Measurements from ENCODE around the gene KLC3. TPM values are rescaled to one million over a fixed set of nuclear protein-coding genes. Genes with fewer than 3 reads are reported as not detected.

The KLC3 gene
- total RNA-seq, 2 donors from 2014 or later = 0.21 to 0.24 TPM

DNA sequence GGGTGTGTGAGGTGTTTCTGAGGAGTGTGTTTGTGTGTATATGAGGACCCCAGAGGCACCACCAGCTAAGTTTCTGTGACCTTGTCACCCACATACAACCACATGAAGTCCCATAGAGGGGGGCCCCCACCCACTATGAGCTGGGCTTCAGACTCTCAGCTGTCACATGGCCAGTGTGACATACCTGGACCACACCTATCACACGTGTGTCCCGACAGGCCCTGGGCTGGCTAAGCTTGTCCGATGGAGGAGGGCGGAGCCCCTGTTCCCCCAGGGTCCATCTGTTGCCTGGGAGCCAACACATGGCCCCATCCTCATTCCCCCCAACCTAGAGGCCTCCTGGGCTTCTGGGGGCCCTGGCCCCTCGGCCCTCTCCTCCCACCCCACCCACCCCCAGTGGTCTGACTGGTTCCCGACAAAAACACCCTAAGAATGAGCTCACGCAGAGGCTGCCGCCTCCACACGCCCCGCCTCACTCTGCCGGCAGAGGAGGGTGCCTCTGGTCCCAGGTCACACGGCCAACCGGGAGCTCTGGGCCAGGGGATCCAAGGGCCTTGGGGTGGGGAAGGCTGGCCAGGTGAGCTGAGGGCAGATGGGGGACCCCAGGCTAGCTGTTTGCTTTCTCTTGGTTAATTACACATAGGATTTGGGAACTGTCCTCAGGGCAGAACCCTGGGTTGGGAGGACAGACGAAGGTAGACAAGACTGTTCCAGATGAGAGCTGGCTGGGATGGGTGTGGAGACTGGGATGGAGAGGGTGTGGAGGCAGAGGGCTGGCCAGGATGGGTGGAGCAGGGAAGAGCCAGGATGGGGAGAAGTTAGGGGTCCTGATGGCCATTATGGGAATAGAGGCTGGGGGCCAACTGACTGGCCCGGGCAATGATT, 4.3 kb downstream of the KLC3 start:
- no peak for DNase-seq
- ATAC-seq = no peak

DNA sequence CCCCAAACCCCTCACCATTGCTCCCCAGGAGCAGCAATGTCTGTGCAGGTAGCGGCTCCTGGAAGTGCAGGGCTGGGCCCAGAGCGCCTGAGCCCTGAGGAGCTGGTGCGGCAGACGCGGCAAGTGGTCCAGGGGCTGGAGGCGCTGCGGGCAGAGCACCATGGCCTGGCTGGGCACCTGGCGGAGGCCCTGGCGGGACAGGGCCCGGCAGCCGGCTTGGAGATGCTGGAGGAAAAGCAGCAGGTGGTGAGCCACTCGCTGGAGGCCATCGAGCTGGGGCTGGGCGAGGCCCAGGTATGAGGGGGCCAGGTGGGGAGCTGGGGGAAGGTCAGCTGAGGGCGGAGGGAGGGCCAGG, 4.9 kb downstream of the KLC3 start:
- ATAC-seq = no peak

More for the DNA sequence above, 4.3 kb downstream of the KLC3 start:
- intact Hi-C loops (cut with DNase I) = no loop called here

DNA sequence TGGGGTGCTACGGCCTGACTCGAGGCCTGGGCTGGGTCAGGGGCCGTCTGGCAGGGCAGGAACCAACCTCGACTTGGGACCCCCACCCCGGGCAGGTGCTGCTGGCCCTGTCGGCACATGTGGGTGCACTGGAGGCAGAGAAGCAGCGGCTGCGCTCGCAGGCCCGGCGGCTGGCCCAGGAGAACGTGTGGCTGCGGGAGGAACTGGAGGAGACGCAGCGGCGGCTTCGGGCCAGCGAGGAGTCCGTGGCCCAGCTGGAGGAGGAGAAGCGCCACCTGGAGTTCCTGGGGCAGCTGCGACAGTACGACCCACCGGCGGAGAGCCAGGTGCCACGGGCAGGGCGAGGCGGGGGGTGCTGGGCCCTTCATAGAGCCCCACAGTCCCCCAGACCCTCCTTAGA, 5.9 kb downstream of the KLC3 start:
- intact Hi-C loops (cut with DNase I) = no loop called here
- ATAC-seq (no peak), DNase-seq (no peak)

More for the DNA sequence above, 4.9 kb downstream of the KLC3 start:
- no peak for DNase-seq
- intact Hi-C loops (cut with DNase I) = no loop called here

DNA sequence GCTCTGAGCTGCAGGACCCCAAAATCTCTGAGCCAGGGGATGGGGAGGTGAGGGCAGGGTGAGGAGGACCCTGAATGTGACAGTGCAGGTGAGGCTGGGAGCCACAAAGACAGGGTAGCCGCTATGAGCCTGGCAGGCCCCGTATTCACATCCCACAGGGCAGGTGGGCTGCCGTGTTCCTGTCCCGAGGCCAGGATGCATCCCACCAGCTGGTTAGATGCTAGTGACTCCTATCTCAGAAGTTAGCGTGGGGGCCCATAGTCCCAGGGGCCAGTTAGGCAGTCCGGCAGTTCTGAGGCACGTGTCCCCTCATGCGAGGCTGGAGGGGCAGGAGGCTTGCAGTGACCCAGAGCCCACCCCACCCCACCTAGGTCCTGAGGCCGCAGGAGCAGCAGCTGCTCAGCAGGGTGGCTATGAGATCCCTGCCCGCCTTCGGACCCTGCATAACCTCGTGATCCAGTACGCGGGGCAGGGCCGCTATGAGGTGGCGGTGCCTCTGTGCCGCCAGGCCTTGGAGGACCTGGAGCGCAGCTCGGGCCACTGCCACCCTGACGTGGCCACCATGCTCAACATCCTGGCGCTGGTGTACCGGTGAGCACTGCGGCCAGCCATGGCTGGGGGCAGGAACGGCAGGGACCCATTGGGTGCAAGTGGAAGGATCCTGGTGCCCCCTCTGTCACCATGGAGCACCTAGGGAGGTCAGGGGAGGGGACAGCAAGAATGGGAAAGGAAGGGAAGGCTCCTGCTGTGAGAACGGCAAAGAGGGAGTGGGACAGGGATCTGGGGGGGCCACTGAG, 7.2 kb downstream of the KLC3 start:
- DNase-seq = no peak
- no peak for ATAC-seq
- intact Hi-C loops (cut with DNase I) = no loop called here

DNA sequence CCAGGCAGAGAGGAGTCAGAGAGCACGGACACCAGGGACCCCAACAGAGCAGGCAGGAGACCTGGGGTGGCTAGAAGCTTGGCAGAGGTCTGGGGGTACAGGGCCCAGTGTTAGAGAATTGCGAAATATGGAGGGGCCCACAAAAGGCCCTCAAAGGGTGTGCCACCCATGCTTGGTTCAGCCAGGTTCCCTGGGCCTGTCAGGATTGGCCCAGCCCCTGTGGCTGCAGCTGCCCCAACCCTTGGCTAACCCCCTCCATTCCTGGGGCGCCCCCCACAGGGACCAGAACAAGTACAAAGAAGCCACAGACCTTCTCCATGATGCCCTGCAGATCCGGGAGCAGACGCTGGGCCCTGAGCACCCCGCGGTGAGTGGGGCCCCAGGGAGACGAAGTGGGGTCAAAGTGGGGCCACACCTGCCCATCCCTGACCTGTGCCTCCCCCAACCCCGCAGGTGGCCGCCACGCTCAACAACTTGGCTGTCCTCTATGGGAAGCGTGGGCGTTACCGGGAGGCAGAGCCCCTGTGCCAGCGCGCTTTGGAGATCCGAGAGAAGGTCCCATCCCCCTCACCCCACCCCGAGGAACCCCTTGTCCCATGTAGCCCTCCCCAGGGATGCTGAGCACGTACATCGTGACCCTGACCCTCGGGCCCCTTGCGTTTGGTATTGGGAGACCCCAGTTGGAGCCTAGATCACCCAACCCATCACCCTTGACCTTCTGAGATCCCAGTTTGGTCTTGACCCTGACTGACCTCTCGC, 8.0 kb downstream of the KLC3 start:
- ATAC-seq (no peak), DNase-seq (no peak)
- intact Hi-C loops (cut with DNase I) = no loop called here

DNA sequence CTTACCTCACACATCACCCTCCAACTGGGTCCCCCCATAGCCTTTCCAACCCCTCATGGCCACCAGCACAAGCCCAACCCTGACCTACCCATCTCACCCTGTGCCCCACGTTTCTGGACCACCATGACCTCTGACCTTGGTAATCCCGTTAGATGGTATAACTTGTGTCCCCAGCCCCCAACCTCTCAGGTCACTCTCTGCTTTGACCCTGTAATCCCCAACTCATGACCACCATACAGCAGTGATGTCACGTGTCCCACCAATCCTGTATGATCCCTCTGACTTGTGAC, 8.5 kb downstream of the KLC3 start:
- intact Hi-C loops (cut with DNase I) = no loop called here
- DNase-seq (no peak), ATAC-seq (no peak)

DNA sequence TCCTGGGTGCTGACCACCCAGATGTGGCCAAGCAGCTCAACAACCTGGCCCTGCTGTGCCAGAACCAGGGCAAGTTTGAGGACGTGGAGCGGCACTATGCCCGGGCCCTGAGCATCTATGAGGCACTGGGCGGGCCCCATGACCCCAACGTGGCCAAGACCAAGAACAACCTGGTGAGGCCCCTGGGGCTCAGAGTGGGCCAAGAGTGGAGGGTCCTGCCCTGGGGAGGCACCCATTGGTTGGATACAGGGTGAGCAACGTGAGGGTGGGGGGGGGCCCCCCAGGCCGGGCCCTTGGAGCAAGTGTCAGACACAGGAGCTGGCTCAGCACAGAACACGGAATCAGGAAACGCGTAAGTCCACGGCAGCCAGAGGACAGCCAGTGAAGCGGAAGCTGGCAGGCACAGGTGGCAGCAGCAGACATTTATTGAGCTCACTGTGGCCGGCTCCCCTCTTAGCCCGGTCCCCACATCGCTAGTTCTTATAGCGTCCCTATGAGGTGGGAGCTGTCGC, 8.9 kb downstream of the KLC3 start:
- no peak for DNase-seq
- intact Hi-C loops (cut with DNase I) = no loop called here
- no peak for ATAC-seq

DNA sequence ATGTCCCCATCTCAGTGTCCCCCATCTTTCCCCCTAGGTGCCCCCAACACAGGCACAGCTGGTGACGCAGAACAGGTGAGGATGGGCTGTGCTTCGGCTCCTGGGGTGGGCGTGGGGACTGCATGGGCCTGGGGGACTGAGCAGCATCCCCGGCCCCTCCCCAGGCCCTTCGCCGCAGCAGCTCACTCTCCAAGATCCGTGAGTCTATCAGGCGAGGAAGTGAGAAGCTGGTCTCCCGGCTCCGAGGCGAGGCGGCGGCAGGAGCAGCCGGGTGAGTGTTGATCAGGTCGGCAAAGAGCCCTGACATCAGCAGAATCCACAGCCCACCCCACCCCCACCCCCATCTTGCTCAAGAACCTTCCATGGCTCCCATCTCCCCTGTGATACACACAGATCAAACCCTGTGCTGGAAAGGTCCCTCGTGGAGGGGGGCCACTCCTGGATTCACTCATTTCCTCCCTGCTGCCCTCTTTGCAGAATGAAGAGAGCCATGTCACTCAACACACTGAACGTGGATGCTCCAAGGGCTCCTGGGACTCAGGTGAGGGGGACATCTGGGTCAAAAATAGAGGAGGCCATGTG, 10.0 kb downstream of the KLC3 start:
- intact Hi-C loops (cut with DNase I) = no loop called here
- DNase-seq (no peak), ATAC-seq (no peak)

DNA sequence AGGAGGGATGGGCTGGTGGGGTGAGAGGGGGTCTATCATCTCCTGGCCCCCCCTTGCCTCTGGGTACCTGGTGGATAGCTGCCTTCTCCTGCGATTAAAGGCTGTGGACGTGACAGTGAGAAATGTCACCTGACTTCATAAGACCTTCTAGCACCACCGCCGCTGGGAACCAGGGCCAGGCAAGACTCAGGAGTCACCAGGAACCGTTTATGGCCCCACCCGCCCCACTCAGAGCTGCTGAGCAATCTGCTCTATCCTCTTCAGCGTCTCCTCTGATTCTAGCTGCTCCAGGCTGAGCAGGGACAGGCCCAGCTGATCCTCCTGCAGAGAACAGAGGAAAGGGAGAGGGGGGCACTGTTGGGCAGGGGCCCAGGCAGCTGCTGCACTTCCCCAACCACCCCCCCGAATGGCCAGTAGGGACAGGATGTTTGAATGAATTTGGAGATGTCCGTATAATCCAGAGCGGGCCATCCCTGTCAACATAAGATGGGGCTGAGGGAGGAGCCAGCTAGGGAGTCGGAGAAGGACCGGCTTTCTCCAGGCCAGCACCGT, 10.9 kb downstream of the KLC3 start:
- DNase-seq = no peak
- intact Hi-C loops (cut with DNase I) = no loop called here
- no peak for ATAC-seq

DNA sequence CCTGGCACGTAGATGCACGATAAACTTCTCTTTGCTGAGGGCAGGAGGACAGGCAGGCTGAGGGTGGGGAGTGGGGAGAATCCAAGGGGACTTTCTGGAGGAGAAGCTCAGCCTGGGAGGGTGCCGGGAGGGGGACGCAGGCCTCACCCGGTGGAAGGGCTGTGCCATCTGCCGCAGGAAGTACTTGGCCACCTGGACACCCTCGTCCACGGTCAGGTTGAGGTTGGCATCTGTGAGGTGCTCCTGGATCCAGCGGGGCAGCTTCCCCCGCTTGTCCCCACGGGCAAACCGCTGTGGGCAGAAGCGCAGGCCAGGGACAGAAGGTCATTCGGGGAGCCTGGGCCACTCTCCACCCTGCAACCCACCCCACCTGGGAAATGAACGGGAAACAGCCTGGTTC, 11.5 kb downstream of the KLC3 start:
- ATAC-seq (no peak), DNase-seq (no peak)
- intact Hi-C loops (cut with DNase I) = no loop called here

DNA sequence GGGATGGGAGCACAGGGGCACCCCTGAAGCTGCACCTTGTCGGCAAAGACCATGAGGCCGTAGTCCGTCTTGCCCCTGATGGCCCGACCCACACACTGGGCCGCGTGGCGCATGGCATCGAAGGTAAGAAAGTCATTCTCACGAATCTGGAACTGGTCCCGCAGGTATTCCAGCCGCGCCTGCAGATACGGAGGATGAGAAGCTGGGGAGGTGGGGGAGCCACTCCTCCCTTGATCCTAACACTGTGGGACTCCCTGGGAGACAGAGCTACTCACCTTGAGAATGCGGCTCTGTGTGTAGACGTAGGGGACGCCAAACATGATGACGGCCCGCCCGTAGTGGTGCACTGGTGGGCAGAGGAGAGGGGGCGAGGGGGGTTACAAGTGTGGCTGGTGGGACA, 11.9 kb downstream of the KLC3 start:
- intact Hi-C loops (cut with DNase I) = no loop called here
- ATAC-seq (no peak), DNase-seq (no peak)

DNA sequence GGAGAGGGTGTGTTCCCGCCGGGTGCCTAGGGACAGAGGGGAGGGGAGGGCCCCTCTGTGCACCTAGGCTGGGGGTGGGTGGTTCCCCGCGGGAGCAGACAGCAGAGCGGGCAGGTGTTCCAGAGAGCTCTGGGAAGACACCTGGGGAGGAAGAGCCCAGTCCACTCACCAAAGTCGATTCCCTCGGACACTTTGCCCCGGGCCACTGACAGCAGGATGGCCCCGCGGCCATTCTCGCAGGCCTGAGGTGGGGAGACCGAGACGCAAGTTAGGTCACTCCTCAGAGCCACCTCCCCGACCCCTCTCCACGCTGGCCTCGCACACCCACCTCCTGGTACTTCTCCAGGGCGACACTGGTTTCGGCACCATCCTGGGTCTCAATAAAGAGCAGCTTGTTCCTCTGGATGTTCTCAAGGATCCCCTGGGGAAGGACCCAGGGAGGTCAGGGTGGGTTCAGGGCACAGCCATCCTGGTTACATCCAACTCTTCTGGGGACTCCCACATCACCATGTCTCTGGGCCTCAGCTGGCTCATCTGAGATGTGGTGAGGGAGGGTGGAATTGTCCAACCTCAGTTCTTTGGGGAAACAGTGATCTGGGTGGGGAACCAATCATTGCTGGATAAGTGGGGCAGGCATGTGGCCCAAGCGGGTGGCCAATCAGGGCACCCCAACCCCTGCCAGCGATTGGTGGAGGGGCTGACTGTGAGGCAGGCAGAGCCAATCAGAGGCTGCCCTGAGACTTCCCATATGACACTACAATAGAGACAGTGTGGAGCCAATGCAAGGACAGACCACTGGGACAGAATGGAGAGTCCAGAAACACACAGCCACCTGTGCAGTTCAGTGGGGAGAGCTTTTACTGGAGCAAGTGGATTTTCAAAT, 12.6 kb downstream of the KLC3 start:
- ATAC-seq = no peak
- no peak for DNase-seq
- intact Hi-C loops (cut with DNase I) = no loop called here

DNA sequence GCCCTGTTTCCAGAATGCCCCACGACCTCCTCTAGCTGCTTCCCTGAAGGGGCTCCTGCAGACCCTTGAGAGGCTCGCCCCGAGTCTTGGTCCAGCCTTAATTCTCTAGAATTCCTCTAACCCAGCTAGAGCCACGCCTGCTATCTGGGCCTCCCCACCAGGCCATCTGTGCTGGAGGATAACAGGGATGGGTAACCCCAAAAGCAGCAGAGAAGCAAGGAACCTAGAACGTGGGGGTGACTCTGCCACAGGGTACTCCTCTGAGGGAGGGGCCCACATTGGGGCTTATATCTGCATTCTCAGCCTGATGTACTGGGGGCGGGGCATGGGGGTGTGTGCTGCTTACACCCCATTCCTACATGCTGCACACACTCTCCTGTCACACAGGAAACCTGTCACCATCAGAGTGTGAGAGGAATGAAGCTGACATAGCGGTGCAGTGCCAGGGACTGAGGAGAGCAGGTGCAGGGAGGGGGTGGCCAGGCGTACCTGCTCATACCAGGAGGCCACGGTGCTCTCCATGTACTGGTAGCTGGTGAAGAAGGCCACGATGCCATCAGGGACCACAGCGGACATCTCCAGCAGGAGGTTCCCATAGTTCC, 13.8 kb downstream of the KLC3 start:
- DNase-seq (no peak), ATAC-seq (no peak)
- intact Hi-C loops (cut with DNase I) = no loop called here

DNA sequence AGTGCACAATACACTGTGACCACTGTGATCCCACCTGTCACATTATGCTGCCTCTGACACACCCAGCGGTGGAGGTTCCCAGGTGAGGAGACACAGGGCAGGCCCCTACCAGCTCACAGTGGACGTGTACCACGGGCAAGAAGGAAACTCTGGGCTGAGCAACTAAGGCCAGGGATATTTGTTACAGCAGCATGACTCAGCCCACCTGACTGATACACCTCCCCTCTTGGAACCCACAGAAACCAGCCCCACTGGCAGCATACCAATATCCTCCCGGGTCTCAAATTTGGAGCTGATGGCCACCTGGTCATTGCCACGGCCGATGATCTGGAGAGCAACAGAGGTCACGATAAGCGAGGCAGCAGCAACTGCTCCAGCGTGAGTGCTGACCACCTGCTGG, 14.9 kb downstream of the KLC3 start:
- intact Hi-C loops (cut with DNase I) = no loop called here
- DNase-seq (no peak), ATAC-seq (no peak)

DNA sequence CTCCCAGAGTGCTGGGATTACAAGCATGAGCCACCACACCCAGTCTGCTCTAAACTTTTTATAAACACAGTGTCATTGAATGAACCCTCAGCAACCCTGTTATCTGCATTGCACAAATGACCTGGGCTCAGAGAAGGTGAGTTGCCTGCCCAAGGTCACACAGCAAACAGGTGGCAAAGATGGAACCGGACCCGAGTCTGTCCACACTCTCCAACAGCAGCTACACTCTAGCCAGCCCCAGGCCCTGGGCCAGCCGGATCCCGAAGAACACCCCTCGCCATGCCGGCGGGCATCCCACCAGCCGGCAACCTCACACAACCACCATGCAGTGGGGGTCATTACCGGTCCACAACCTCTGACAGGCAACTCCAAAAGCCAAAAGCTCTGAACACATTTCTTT, 15.4 kb downstream of the KLC3 start:
- ATAC-seq (no peak), DNase-seq (no peak)
- intact Hi-C loops (cut with DNase I) = no loop called here

DNA sequence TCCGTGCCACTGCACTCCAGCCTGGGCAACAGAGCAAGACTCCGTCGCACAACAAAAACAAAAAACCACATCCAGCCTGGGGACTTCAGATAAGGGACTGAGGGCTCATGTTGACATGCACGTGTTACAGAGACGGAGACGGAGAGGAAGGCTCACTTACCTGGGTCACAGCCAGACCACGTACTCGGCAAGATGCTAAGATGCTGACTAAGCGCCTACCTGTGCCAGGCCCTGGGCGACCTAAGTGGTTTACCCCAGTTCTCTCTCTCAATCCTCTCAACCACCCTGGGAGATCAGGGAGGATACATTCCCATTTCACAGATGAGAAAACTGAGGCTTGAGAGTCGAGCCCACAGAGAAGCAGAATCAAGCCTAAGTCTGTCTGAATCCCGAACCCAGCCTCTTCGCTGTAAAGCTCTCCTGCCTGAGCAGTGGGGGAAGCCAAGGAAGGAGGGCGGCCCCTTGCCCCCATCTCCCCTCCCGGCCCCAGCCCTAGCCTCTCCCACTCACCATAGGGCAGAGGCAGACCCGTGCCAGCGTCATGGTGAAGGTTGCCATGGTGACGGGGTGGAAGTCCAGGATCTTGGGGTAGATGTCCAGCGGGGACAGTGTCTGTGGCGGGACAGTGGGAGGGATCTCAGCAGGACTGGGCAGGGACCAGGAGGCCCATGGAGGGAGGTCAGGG, 16.4 kb downstream of the KLC3 start:
- ATAC-seq (no peak), DNase-seq (no peak)
- intact Hi-C loops (cut with DNase I) = no loop called here

DNA sequence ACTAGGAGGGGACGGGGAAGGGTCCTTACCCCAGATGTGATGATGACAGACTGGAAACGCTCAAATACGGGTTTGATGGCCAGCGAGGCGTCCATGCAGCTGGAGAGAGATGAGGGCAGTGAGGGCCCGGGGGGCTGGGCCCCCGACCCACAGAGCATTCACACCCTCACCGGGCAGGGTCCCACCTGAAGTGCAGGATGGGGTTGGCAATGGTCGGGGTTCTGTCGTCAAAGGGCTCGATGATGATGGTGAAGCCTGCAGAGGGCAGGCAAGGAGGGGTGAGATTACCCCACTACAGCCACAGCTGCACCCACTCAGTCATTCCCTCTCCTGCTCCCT, 16.9 kb downstream of the KLC3 start:
- intact Hi-C loops (cut with DNase I) = no loop called here
- no peak for ATAC-seq
- DNase-seq = no peak

Data from left cardiac atrium (tissue), 4 donors.